Measurements from ENCODE around the gene ARMC12. TPM values are rescaled to one million over a fixed set of nuclear protein-coding genes. Genes with fewer than 3 reads are reported as not detected.

ARMC12 gene
- polyA plus RNA-seq, 1 donor (not counting 4 experiments of a cell fraction or from before 2014, with no cell fraction given), result 0.54 TPM

- Histone ChIP-seq H3K4me2 (ENCODE audit: control insufficient read depth, extremely low read depth, insufficient read depth, low read depth, low read length) (peak overlapping the region; percentile 23), H3K27me3 (ENCODE audit: control insufficient read depth, extremely low read depth, insufficient read depth, low read length) (no peaks in the 10 kb centered on the region), H3K27ac (ENCODE audit: control insufficient read depth, insufficient read depth, low read length) (no peak overlapping the region), H3K36me3 (ENCODE audit: control insufficient read depth in 2 of 2, extremely low read depth in 1 of 2, insufficient read depth in 2 of 2, low read length in 2 of 2) (no peaks in the 10 kb centered on the region), H3K9ac (ENCODE audit: control insufficient read depth, extremely low read depth, insufficient read depth, low read length) (no peak overlapping the region), H3K9me3 (ENCODE audit: control insufficient read depth, low read depth, low read length) (no peaks in the 10 kb centered on the region), H4K20me1 (ENCODE audit: control insufficient read depth, extremely low read depth, insufficient read depth, low read length) (no peaks in the 10 kb centered on the region), H3K4me1 (ENCODE audit: control insufficient read depth, extremely low read depth, insufficient read depth, low read length) (peaks cover 8% of the 10 kb centered on the region), H3K4me3 (ENCODE audit: control insufficient read depth in 2 of 3, extremely low read depth in 1 of 3, insufficient read depth in 2 of 3, low read depth in 1 of 3, low read length in 3 of 3) (no peak overlapping the region), H3K9me1 (ENCODE audit: control insufficient read depth, extremely low read depth, insufficient read depth, low read length) (no peaks in the 10 kb centered on the region), H3K79me2 (ENCODE audit: control insufficient read depth, insufficient read depth, low read length) (no peaks in the 10 kb centered on the region), H2AFZ (ENCODE audit: control insufficient read depth, low read length) (no peak overlapping the region)
- dilution Hi-C loops (cut with MboI; ENCODE audit: extremely low pct_ligation_motif_present, low sequenced_read_pairs), result no loop called here
- no peak for TF ChIP-seq EZH2 (IDR thresholded peaks at IDR 0.05; ENCODE audit: low read length)
- TF ChIP-seq CTCF (optimal IDR thresholded peaks at IDR 0.05 in 1 of 3, IDR thresholded peaks at IDR 0.05 in 1 of 3, conservative IDR thresholded peaks at IDR 0.05 in 1 of 3; ENCODE audit: extremely low read depth in 1 of 3, insufficient read depth in 2 of 3, low read length in 3 of 3), result no peak
- FAIRE-seq (peak; percentile 90), DNase-seq (ENCODE audit: low read depth, low spot score) (no peak)
Observed at GRCh38 chr6:35710241-35710847, 26.5 kb upstream of the ARMC12 start.

- H3K4me1 ChIP-seq (ENCODE audit: control insufficient read depth, extremely low read depth, insufficient read depth, low read length), result peaks cover 8% of the 10 kb centered on the region
- no peak overlapping the region for H2AFZ ChIP-seq (ENCODE audit: control insufficient read depth, low read length)
- H3K36me3 ChIP-seq (ENCODE audit: control insufficient read depth in 2 of 2, extremely low read depth in 1 of 2, insufficient read depth in 2 of 2, low read length in 2 of 2), result no peaks in the 10 kb centered on the region
- H3K4me3 ChIP-seq (ENCODE audit: control insufficient read depth in 2 of 3, extremely low read depth in 1 of 3, insufficient read depth in 2 of 3, low read depth in 1 of 3, low read length in 3 of 3), result no peak overlapping the region
- FAIRE-seq, result no peak
- H3K9ac ChIP-seq (ENCODE audit: control insufficient read depth, extremely low read depth, insufficient read depth, low read length), result no peak overlapping the region
- no peaks in the 10 kb centered on the region for H3K9me1 ChIP-seq (ENCODE audit: control insufficient read depth, extremely low read depth, insufficient read depth, low read length)
- H3K79me2 ChIP-seq (ENCODE audit: control insufficient read depth, insufficient read depth, low read length), result no peaks in the 10 kb centered on the region
- TF ChIP-seq CTCF (optimal IDR thresholded peaks at IDR 0.05 in 1 of 3, IDR thresholded peaks at IDR 0.05 in 1 of 3, conservative IDR thresholded peaks at IDR 0.05 in 1 of 3; ENCODE audit: extremely low read depth in 1 of 3, insufficient read depth in 2 of 3, low read length in 3 of 3) (no peak), EZH2 (IDR thresholded peaks at IDR 0.05; ENCODE audit: low read length) (no peak)
- no peak overlapping the region for H3K27ac ChIP-seq (ENCODE audit: control insufficient read depth, insufficient read depth, low read length)
- H3K9me3 ChIP-seq (ENCODE audit: control insufficient read depth, low read depth, low read length), result no peaks in the 10 kb centered on the region
- dilution Hi-C loops (cut with MboI; ENCODE audit: extremely low pct_ligation_motif_present, low sequenced_read_pairs), result no loop called here
- H3K4me2 ChIP-seq (ENCODE audit: control insufficient read depth, extremely low read depth, insufficient read depth, low read depth, low read length), result no peak overlapping the region
- no peaks in the 10 kb centered on the region for H4K20me1 ChIP-seq (ENCODE audit: control insufficient read depth, extremely low read depth, insufficient read depth, low read length)
- no peak for DNase-seq (ENCODE audit: low read depth, low spot score)
- H3K27me3 ChIP-seq (ENCODE audit: control insufficient read depth, extremely low read depth, insufficient read depth, low read length), result no peaks in the 10 kb centered on the region
Observed at GRCh38 chr6:35711731-35712130, 25.1 kb upstream of the ARMC12 start.
